Hematopoietic multipotent progenitor cell (in vitro differentiated cells): ENCODE measurements around the gene USP34. TPM values are rescaled to one million over a fixed set of nuclear protein-coding genes. Genes with fewer than 3 reads are reported as not detected.
"Not testable (repeated sequence)": the region's sequence is repeated elsewhere in the genome, so short reads cannot be mapped to it uniquely, and the experiment has no call there.

ENCODE experiments used
- DNase-seq, 3 donors: peaks; one replicate each; pipeline ENCODE4 v3.0.0-alpha.2; 2011 to 2015; ENCODE audit warnings: low read depth in 2 of 3, low spot score in 2 of 3
- total RNA-seq: library from RNA; depleted of rRNA; stranded (reverse); fragments of >200 nt; gene quantifications from one replicate; pipeline ENCODE4 v1.2.3, GENCODE V29; 2012

USP34 gene
- total RNA-seq, 1 donor = 67.9 TPM

GRCh38 chr2:61432990-61433389, 37.9 kb downstream of the USP34 start:
- DNase-seq = no peak

- DNase-seq = no peak
Measured at GRCh38 chr2:61431345-61431744, 39.5 kb downstream of the USP34 start.

GRCh38 chr2:61426267-61426897, 44.5 kb downstream of the USP34 start:
- DNase-seq = peak; percentile 45 to 89 (median 81)

GRCh38 chr2:61425605-61426155, 45.2 kb downstream of the USP34 start:
- DNase-seq = no peak

- DNase-seq = no peak
Measured at GRCh38 chr2:61423714-61424113, 47.2 kb downstream of the USP34 start.

- DNase-seq = peak in 1 of 3 donors; percentile 42
Measured at GRCh38 chr2:61421611-61422010, 49.3 kb downstream of the USP34 start.

- peak in 1 of 3 donors; percentile 52 for DNase-seq
Measured at GRCh38 chr2:61420991-61421544, 49.8 kb downstream of the USP34 start.

- no peak for DNase-seq
Measured at GRCh38 chr2:61419570-61419969, 51.3 kb downstream of the USP34 start.

GRCh38 chr2:61419129-61419528, 51.8 kb downstream of the USP34 start:
- no peak for DNase-seq

- DNase-seq = no peak
Measured at GRCh38 chr2:61416871-61417645, 53.8 kb downstream of the USP34 start.

GRCh38 chr2:61415265-61415664, 55.6 kb downstream of the USP34 start:
- no peak for DNase-seq

- DNase-seq = no peak
Measured at GRCh38 chr2:61414674-61415073, 56.2 kb downstream of the USP34 start.

- DNase-seq = no peak
Measured at GRCh38 chr2:61411109-61411508, 59.8 kb downstream of the USP34 start.

- no peak for DNase-seq
Measured at GRCh38 chr2:61410185-61410584, 60.7 kb downstream of the USP34 start.

GRCh38 chr2:61405813-61406212, 65.1 kb downstream of the USP34 start:
- DNase-seq = no peak

GRCh38 chr2:61404438-61404837, 66.4 kb downstream of the USP34 start:
- DNase-seq = no peak

- no peak for DNase-seq
Measured at GRCh38 chr2:61398413-61398812, 72.5 kb downstream of the USP34 start.

- peak in 1 of 3 donors; percentile 7 for DNase-seq
Measured at GRCh38 chr2:61396005-61396404, 74.9 kb downstream of the USP34 start.

GRCh38 chr2:61387588-61387987, 83.3 kb downstream of the USP34 start:
- not testable (repeated sequence) for DNase-seq

GRCh38 chr2:61380882-61381197, 90.0 kb downstream of the USP34 start:
- DNase-seq = not testable (repeated sequence)

GRCh38 chr2:61380056-61380881, 90.6 kb downstream of the USP34 start:
- DNase-seq = no peak
